ENCODE results near the gene MDM4. TPM values are rescaled to one million over a fixed set of nuclear protein-coding genes. Genes with fewer than 3 reads are reported as not detected.

MDM4 gene
- total RNA-seq, 1 donor from 2014 or later: 9.2 TPM

Other genes with a start within 250 kb of the MDM4 start
- 0.89 and 1.5 TPM in 2 replicates for gene PLEKHA6, start 156.5 kb upstream of the MDM4 start, total RNA-seq
- 17.5 and 21.1 TPM in 2 replicates for gene PPP1R15B, start 104.6 kb upstream of the MDM4 start, total RNA-seq
- gene PIK3C2B, start 21.6 kb upstream of the MDM4 start, total RNA-seq: 11.7 and 20.5 TPM in 2 replicates
- gene LRRN2, start 169.3 kb downstream of the MDM4 start, total RNA-seq: 0.13 and 0.38 TPM in 2 replicates